Stimulated activated CD8-positive, alpha-beta memory T cell treated with anti-CD3 and anti-CD28 coated beads, Interleukin-2, amount 100 ng/mL, for 1 hour (primary cell): ENCODE results near the gene TMEM52.
A peak's percentile ranks its signal among the peaks of the same experiment; 100 is the strongest.

Source experiments
- DNase-seq, 2 donors: peaks; one replicate each; pipeline ENCODE4 v3.0.0-alpha.2; 2020; ENCODE audit warnings: low read depth in 2 of 2

The TMEM52 gene

DNA sequence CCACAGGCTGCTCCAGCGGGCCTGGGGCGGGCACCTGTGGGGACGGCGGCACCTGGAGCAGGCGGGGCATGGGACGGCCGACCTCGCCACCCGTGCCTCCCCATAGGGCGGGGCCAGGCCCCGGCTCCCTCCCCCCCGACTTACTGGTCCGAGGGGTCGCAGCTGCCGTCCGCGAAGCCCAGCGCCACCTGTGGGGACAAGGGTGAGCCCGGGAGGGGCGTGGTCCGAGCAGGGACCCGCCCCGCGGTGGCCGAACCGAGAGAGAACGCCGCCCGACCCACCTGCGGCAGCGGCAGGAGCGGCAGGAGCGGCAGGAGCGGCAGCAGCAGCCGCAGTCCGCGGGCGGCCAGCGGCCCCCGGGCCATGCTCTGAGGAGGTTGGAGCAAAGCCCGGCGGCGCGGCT lies at the start of gene TMEM52:
TSS of gene TMEM52 (minus strand) at position 379 of the 403 bp plus-strand sequence. CDS start at position 365, 14 bp downstream.
- DNase-seq: no peak

DNA sequence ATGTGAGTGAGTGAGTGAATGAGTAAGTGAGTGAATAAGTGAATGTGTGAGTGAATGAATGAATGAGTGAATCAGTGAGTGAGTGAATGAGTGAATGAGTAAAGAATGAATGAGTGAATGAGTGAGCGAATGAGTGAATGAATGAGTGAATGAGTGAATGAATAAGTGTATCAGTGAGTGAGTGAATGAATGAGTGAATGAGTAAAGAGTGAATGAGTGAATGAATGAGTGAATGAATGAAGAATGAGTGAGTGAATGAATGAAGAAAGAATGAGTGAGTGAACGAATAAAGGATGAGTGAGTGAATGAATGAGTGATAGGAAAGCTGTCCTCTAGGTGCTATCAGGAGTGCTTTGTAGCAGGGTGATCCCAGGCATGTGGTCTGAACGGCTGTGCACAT lies 48.8 kb upstream of the TMEM52 start:
- no peak for DNase-seq

DNA sequence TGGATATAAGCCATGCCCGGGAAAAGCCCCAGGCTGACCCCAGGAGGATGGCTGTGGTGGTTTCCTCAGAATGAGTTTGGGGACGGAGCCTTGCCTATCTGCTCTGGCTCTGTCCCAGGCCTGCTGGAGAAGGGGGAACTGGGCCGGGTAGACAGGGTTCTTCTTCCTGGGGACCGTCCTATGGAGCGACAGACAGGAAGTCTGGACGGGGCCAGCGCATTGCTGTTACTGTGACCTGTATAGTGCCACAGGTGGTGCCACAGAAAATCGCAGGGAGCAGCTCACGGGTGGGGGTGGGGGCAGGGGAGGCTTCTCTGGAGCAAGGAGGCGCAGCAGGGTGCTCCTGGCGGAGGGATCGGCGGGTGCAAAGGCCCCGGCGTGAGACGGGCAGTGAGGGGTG lies 48.1 kb upstream of the TMEM52 start:
- DNase-seq: no peak

DNA sequence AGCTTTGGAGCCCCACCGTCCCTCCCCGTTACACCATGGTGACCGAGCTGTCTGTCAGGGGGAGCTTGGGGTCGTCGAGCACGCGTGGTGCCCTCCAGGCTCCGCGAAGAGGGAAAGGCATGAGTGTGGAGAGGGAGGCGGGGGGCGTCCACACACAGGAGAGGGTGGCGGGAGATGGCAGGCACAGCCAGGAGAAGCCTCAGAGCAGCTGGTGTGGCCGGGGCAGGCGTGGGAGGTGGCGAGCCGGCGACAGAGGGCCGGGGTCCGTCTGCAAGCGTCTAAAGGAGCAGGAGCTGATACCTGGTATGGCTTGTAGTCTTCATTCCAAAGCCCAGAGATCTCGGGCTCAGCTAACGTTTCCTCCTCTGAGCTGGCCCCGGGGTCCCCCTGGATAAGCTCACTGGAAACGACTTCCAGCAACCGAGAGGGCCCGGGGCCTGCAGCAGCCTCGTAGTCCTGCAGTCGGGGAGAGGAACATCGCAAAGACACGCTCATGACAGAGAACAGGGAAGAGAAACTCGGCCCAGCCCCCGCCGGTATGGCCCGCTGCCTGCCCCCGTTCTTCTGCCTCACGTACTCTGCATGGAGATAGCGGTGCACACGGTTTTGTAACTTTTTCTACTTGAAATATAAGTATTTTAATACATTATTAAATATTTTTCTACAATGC lies 47.1 kb upstream of the TMEM52 start:
- no peak for DNase-seq

DNA sequence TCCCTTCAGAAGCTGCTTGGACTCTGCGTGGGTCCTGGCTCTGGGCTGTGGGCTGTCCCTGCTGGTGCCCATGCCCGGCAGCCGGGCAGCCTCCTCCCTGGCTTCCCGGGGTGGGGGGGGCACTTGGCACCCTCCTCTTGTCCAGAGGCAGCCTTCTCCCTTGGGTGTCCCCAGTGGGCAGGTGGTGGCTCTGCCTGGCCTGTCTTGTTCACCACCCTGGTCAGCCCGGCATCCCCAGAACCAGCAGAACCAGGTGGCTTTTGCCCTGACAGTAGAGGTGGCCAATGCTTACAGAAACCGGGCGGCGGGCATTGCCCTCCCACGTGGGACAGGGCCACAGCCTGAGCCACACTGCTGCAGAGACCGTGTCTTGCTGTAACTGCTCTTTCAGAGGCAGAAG lies 46.5 kb upstream of the TMEM52 start:
- DNase-seq: no peak

DNA sequence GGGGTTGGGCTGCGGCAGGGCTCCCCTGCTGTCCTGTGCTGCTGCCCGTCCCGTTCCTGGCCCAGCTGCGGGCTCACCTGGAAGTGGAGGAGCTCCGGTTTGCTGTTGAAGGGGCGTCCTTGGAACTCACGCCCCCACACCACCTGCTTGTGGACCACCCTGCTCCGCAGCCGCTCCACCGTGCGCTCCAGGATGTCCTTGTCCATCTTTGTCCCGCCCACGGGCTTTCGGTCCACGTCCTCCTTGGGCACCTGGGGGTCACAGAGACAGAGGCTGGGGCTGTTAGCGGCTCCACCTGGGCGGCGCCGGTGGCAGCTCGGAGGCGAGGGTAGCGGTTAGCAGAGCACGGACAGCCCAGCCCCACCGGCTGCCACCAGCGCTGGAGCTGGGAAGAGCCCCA lies 45.7 kb upstream of the TMEM52 start:
- DNase-seq: no peak

DNA sequence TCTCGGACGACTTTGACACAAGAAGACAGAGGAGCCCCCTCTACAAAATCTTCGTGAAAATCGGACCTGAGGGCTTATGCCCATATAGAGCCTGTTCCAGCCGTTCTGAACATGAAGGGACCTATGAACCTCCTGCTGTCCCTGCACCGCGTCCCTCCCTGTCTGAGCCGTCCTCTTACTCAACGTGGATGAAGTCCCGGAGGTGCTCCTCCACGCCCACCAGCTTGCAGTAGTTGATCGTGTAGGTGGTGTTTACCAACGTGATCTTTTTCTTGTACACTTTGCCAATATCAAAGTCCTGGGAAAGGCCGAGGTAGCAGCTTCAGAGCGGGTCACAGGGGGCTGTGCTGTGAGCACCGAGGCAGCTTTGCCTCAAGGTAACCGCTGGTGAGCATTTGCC lies 44.5 kb upstream of the TMEM52 start:
- no peak for DNase-seq

DNA sequence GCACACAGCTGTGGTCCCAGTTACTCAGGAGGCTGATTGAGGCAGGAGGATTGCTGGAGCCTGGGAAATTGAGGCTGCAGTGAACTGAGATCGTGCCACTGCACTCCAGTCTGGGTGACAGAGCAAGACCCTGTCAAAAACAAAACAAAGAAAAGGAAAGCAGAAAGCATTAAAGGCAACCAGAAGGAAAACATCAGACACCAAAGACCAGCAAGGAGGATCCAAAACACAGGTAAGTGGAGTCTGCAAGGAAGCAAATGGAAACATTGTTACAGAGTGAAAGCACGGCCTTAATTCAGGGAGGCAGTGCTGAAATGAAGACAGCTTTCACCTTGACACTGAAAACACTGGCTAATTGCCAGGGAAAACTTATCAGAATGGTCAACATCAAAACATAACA lies 43.7 kb upstream of the TMEM52 start:
- DNase-seq: no peak

DNA sequence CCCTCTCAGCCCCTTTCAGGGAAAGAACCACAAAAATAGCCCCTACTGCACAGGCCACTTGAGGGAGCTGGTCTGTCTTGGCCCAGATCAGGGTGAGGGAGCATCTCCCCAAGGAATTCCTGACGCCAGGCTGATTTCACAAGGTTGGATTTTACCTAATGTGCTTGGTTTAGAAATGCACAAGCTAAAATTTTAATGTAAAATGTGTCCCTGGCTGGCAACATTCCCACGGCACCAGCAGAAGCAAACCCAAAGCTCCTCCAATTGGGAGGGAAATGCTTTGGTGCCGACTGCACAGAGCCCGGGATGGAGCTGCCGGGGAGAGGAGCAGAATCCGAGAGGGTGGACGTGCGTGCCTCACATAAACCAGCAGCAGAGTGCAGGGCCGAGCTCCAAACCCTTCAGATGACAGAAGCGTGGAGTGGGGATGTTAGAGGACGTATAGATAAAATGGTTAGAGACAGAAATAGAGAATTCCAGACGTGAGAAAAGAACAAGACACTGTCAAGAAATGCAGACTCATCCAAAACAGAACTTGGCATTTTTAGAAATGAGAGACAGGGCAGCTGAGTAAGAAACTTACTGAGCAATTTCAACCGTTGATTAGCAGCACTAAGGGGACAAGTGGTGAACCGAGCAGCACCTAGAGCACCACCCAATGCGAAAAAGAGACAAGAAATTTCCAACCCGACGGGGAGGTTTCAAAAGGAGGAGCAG lies 41.6 kb upstream of the TMEM52 start:
- no peak for DNase-seq

DNA sequence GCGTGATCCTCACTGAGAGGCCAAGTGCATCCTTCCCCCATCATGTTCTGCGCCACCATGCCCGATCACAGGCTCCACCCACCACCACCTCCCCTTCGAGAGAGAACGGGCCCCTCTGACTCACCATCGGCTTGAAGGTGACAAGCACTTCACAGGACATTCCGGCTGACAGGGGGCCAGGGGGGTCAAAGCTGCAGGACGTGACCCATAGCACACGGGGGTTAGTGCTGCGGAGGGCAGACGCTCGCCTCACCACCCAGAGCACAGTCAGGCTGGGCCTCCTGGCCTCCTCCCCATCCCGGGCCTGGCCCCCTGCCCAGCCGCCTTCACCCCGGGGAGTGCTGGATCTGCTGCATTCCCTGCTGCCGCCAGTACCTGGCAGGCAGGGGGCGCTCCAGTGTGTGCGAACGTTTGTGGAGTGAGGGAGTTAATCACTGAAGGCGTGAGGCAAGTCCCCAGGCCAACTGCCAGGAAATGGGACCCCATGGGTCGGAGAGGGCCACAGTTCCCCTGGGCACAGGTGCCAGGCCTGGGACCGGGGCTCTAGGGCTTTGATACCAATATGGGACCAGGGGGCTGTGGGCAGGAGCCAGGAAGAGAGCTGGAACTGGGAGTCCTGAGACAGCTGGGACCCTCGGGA lies 40.9 kb upstream of the TMEM52 start:
- DNase-seq: peak; percentile 16 to 31

DNA sequence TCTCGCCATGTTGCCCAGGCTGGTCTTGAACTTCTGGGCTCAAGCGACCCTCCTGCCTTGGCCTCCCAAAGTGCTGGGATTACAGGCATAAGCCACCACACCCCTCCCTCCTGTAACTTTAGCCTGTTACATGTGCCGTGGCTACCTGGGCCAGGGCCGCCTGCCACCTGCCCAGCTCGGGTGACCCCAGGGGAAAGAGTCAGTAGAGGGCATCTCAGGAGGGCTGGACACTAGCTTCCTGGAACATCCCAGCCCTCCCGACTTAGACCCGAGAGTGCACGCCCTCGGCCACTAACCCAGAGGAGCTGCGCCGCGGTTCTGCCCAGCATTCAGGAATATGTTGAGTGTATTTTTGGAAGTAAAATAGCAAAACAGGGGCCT lies 40.4 kb upstream of the TMEM52 start:
- DNase-seq: no peak

DNA sequence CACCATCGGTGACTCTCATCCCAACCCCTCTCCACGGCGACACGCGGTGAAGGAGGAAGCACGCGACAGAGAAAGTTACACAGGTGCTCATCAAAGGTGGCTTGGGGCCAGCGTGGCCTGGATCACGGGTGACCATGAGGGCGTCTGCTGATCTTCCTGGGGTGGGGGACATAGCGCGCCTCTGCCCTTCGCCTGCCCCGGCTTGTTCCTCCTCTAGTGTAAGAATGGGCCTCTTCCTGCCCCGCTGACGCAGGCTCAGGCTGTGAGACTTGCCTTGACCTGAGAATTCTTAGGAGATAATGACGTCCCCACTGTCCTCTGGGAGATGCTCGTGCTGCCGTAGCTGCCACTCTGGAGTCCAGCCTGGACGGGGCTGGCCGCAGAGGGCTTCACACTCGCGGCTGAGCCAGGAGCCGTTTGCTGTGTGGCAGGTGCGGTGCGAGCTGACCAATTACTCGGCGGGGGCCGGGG lies 39.0 kb upstream of the TMEM52 start:
- DNase-seq: no peak

DNA sequence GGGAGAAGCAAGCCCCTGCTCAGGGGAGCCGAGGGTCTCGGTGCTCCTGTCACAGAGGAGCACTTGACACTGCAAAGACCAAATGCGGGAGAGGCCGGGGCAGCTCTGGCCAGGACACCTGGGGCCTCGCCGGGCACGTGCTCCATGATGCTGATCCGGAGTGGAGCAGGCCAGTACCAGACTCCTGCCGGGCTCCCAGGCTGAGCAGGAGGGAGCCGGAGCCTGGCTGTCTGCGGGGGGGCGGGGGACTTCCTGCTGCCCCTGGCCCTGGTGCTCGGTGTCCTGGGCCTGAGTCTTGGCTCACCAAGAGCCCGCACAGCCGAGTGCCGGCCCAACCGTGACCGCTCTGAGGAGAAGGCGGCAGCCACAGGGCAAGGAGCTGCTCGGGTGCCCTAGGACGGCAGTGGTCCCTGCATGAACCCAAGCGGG lies 38.5 kb upstream of the TMEM52 start:
- DNase-seq: no peak

DNA sequence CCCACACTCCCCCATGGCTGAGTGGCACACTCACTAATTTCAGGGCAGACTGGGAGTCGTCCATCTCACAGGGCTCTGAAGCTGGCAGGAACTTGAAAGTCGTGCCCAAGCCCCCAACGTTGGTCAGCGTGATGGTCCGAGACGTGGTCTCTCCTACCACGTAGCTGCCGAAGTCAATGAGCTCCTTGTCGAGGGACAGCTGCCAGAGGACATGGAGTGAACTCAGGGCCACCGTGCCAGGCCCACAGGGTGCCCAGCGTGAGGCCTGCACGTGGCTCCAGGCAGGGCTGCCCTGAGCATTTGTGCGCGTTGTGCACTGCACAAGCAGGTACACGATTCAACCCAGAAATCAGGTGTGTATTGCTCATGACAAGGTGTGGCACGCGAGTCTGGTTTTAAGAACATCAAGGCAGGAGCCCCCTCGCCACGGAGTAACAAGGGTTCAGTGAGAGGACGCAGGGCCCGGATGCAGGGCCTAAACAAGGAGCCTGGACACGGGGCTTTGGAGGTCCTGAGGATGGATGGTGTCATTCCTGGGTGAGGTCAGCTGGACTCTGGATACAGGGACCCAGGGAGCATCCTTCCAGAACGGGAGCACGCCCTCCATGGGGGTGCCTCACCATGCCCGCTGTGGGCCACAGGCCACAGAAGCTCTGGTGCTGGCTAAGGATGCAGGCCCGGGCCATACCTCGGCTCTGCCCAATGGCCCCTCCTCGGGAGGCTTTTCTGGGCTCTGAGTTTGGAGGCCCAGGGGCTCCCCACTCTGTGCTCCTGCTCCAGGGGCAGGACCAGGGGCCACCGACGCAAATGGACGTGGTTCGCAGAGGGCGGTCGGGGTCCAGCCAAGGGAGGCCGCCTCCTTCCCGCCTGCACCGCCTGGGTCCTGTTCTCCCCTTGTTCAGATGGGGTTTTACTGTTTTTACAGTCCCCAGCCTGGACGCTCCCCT lies 37.8 kb upstream of the TMEM52 start:
- no peak for DNase-seq

DNA sequence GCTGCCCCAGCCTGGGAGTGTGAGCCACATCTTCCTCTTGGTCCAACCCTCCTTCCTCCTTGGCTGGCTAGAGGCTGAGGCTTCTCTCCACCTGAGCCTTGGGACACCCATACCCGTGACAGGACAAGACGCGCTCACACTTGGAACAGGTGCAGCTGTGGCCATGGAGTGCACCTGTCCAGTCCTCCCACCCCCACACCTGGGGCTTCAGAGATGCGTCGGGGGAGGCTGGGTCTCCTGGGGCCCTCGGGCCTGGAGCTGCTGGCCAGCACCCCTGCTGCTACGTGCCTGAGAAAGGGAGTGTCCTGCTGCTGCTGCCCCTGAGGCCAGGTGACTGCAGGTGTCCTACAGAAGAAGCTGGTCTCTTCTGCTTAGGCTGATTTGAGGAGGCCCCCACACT lies 37.0 kb upstream of the TMEM52 start:
- no peak for DNase-seq

DNA sequence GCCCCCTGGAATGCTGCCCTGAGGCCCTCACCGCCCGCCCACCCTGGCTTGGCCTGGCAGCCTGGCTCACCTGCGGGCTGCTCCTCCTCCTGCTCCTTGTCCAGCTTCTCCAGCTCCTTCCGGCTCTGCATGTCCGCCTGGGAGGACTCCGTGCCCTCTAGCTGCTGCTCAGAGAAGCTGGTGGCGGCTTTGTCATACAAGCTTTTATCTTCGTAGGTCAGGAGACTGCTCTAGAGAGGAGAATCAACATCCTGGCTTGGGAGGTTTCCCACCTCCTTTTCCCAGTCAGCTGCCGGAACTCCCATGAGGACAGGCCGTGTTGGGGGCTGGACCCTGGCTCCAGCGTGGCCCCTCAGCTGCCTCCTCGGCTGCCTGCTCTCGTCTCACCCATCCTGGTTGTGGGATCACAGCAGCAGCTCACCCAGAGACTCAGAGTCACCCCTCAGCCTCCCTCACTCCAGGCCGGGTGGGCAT lies 36.6 kb upstream of the TMEM52 start:
- DNase-seq: no peak

DNA sequence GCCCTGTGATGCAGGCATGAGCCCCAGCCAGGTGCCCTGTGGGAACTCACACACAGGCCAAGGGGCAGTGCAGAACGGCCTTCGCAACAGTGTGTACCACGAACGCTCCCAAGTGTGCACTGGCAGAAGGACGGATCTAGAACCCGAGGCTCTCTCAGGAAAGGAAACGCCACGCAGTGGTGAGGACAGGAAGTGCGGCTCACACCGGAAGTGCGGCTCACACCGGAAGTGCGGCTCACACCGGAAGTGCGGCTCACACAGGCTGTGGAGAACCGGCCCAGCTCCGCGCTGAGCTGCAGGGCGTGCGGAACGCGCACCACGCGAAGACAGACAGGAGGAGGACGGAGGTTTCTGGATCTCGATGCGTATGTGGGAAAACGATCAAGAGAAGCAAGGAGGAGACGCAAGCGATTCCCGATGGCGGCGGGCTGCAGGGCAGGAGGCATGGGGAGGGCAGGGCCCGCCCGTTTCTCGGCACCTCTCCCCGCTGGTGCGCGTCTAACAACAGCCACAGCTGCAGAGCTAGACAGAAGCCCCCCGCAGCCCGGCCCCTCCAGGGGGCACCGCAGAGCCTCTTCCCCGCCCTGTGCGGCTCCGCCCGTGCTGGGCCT lies 35.9 kb upstream of the TMEM52 start:
- DNase-seq: no peak

DNA sequence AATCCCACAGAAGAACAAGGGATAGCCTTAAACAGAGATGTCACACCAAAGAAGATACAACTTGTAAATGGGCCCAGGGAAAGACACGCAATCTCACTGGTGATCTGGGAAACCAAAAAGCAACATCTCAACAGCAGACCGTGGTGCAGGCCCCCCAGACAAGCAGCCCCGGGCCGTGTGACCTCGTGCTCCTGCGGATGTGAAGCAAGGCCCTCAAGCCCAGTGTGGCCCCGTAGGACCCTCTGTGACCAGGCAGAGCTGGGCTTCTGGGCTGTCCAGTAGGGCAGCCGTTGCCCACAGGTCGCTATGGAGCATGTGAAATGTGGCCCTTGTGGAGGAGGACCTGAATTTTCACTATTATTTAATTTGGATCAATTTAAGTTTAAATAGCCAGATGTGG lies 34.9 kb upstream of the TMEM52 start:
- DNase-seq: no peak

DNA sequence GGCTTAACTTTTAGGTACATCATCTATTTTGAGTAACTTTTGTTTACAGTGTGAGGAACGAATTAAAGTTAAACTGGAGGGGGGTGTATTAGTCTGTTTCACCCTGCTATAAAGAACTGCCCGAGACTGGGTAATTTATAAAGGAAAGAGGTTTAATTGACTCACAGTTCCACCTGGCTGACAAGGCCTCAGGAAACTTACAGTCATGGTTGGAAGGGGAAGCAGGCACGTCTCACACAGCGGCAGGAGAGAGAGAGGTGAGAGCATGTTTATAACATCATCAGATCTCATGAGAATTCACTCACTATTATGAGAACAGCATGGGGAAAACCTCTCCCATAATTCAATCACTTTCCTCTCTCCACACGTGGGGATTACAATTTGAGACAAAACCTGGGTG lies 31.9 kb upstream of the TMEM52 start:
- no peak for DNase-seq

DNA sequence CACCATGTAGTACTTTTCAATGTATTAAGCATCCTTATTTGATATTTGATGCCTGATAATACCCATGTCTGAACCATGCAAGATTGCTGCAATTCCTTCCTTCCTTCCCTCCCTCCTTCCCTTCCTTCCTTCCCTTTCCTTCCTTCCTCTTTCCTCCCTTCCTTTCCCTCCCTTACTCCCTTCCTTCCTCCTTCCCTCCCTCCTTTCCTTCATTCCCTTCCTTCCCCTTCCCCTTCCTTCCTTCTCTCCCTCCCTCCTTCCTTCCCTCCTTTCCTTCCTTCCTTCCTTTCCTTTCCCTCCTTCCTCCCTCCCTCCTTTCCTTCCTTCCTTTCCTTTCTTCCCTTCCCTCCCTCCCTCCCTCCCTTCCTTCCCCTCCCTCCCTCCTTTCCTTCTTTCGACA lies 29.7 kb upstream of the TMEM52 start:
- no peak for DNase-seq

DNA sequence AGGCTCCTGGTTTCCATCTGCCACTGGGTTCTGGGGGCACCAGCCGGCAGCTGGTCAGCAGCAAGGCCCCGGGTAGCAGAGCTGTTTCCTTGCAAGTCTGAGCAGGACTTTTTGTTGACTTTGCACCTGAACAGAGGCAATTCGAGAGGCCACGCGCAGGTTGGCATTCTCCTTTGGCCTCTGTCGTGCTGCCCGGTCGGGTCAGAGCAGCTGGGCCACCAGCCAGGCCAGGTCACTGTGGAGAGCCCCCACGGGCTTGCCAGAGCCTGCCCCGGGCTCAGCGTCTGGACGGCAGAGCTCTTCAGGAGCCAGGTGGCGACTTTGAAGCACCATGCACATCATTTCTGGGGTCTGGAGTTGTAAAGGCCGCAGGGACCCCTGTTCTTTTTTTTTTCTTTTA lies 28.4 kb upstream of the TMEM52 start:
- no peak for DNase-seq
